IMR-90 (cell line): ENCODE measurements around the gene RERE. TPM values are rescaled to one million over a fixed set of nuclear protein-coding genes. Genes with fewer than 3 reads are reported as not detected.

Experiments
- ATAC-seq: fragments of 200-7000 bp; cut with Tn5 transposase; 2 replicates; pipeline ENCODE4 v1.9.1; 2020; ENCODE audit warnings: low read depth, mild to moderate bottlenecking, moderate library complexity
- BruUV-seq: library from RNA; stranded (reverse); fragments of 400-500 nt; replicated peaks from 2 replicates; lab custom pipeline; 2021; lab: Mats Ljungman, UMichigan
- CTCF ChIA-PET: fragments of 300-600 bp; formaldehyde crosslinking; extraction: SDS; loops from one replicate; lab custom pipeline; 2021; ENCODE audit warnings: antibody characterized with exemption; lab: Yijun Ruan, JAX
- POLR2A ChIA-PET: fragments of 300-600 bp; sonication (Branson Sonifier 250); formaldehyde crosslinking; loops from one replicate; lab custom pipeline; 2022; ENCODE audit warnings: antibody characterized with exemption; ENCODE audit not compliant: unreplicated experiment; lab: Charles Lee
- DNase-seq: peaks from one replicate; pipeline ENCODE4 v3.0.0; 2013
- H2AFZ ChIP-seq: replicated peaks from 2 replicates; pipeline ENCODE3; 2013; ENCODE audit warnings: low read length, mild to moderate bottlenecking; ENCODE audit not compliant: poor library complexity
- H2AK5ac ChIP-seq: 2 replicates; pipeline ENCODE4 v1.6.1; 2013; ENCODE audit warnings: low read depth, low read length, inconsistent platforms
- H2AK9ac ChIP-seq: replicated peaks from 2 replicates; pipeline ENCODE3; 2013; ENCODE audit warnings: mild to moderate bottlenecking, low read depth, low read length, moderate library complexity; ENCODE audit not compliant: poor library complexity
- H2BK120ac ChIP-seq: 2 replicates; pipeline ENCODE4 v1.6.1; 2013; ENCODE audit warnings: low read depth, low read length, inconsistent platforms
- H2BK15ac ChIP-seq: 3 replicates; pipeline ENCODE4 v1.6.1; 2013; ENCODE audit warnings: low read depth, low read length, inconsistent platforms
- H2BK20ac ChIP-seq: 2 replicates; pipeline ENCODE4 v1.6.1; 2013; ENCODE audit warnings: low read depth, mild to moderate bottlenecking, inconsistent platforms, low read length, moderate library complexity
- H2BK5ac ChIP-seq: 2 replicates; pipeline ENCODE4 v1.6.1; 2013; ENCODE audit warnings: mild to moderate bottlenecking, low read depth, low read length, inconsistent platforms; ENCODE audit not compliant: poor library complexity, severe bottlenecking
- H3K14ac ChIP-seq: replicated peaks from 2 replicates; pipeline ENCODE4 v1.6.1; 2013; ENCODE audit warnings: low read depth, low read length, inconsistent platforms
- H3K18ac ChIP-seq: 2 replicates; pipeline ENCODE4 v1.6.1; 2013; ENCODE audit warnings: low read depth, low read length, control low read depth
- H3K23ac ChIP-seq: 2 replicates; pipeline ENCODE4 v1.6.1; 2013; ENCODE audit warnings: low read depth, low read length, inconsistent platforms
- H3K27ac ChIP-seq: 2 replicates; pipeline ENCODE4 v1.5.1; 2013; ENCODE audit warnings: mild to moderate bottlenecking, control low read depth, low read length; ENCODE audit not compliant: insufficient read depth
- H3K27me3 ChIP-seq: 2 replicates; pipeline ENCODE4 v1.6.1; 2013; ENCODE audit warnings: low read length; ENCODE audit not compliant: control insufficient read depth, insufficient read depth
- H3K36me3 ChIP-seq: 2 replicates; pipeline ENCODE4 v1.6.1; 2013; ENCODE audit warnings: low read length, mixed read lengths; ENCODE audit not compliant: control insufficient read depth, insufficient read depth
- H3K4ac ChIP-seq: 2 replicates; pipeline ENCODE4 v1.6.1; 2013; ENCODE audit warnings: low read depth, low read length, inconsistent platforms
- H3K4me1 ChIP-seq: 2 replicates; pipeline ENCODE4 v1.6.1; 2013; ENCODE audit warnings: low read length, mixed read lengths; ENCODE audit not compliant: control insufficient read depth, insufficient read depth
- H3K4me2 ChIP-seq: 2 replicates; pipeline ENCODE4 v1.6.1; 2013; ENCODE audit warnings: low read depth, mild to moderate bottlenecking, control low read depth, low read length, moderate library complexity
- H3K4me3 ChIP-seq: 2 replicates; pipeline ENCODE4 v1.5.1; 2013; ENCODE audit warnings: low read depth, mild to moderate bottlenecking, control low read depth, low read length, moderate library complexity; ENCODE audit not compliant: insufficient read depth
- H3K56ac ChIP-seq: 2 replicates; pipeline ENCODE4 v1.6.1; 2013; ENCODE audit warnings: low read length, inconsistent platforms; ENCODE audit not compliant: insufficient read depth; ENCODE audit errors: extremely low read depth
- H3K79me1 ChIP-seq, 2 experiments: 2 replicates each; pipeline ENCODE4 v1.6.1; 2013; ENCODE audit warnings: low read length in 2 of 2, inconsistent platforms in 1 of 2, low read depth in 1 of 2
- H3K9ac ChIP-seq: 2 replicates; pipeline ENCODE4 v1.6.1; 2013; ENCODE audit warnings: low read depth, low read length, control low read depth
- H3K9me1 ChIP-seq: 2 replicates; pipeline ENCODE4 v1.6.1; 2013; ENCODE audit warnings: low read length, inconsistent platforms; ENCODE audit not compliant: insufficient read depth
- H3K9me3 ChIP-seq: 2 replicates; pipeline ENCODE4 v1.6.1; 2013; ENCODE audit warnings: low read length; ENCODE audit not compliant: control insufficient read depth, insufficient read depth
- H4K20me1 ChIP-seq: 2 replicates; pipeline ENCODE4 v1.6.1; 2013; ENCODE audit warnings: low read length, inconsistent platforms; ENCODE audit not compliant: insufficient read depth
- H4K5ac ChIP-seq: 2 replicates; pipeline ENCODE4 v1.6.1; 2013; ENCODE audit warnings: mild to moderate bottlenecking, low read depth, low read length, control low read depth
- H4K8ac ChIP-seq, 2 experiments: 2 replicates each; pipeline ENCODE4 v1.6.1; 2013; ENCODE audit warnings: low read depth in 2 of 2, low read length in 2 of 2, control low read depth in 1 of 2, inconsistent platforms in 1 of 2
- H4K91ac ChIP-seq: 2 replicates; pipeline ENCODE4 v1.6.1; 2013; ENCODE audit warnings: low read depth, low read length, inconsistent platforms; ENCODE audit not compliant: insufficient read depth
- BHLHE40 ChIP-seq: fragments of 150-350 bp; IDR thresholded peaks from 2 replicates; pipeline ENCODE4 v1.6.1; 2016; ENCODE audit warnings: mild to moderate bottlenecking, low read depth, low read length
- CHD1 ChIP-seq: IDR thresholded peaks from 2 replicates; pipeline ENCODE4 v1.6.1; 2012; ENCODE audit warnings: low read depth, low read length, improper control_type of control experiment
- CTCF ChIP-seq: conservative IDR thresholded peaks from 2 replicates; pipeline ENCODE4 v1.5.1; 2012; ENCODE audit warnings: mild to moderate bottlenecking, low read depth, low read length, improper control_type of control experiment
- RAD21 ChIP-seq: IDR thresholded peaks from 2 replicates; pipeline ENCODE4 v1.6.1; 2012; ENCODE audit warnings: low read length, improper control_type of control experiment
- RFX5 ChIP-seq: IDR thresholded peaks from 2 replicates; pipeline ENCODE4 v1.8.0; 2012; ENCODE audit warnings: low read depth, mild to moderate bottlenecking, low read length, moderate library complexity
- SMC3 ChIP-seq: fragments of 150-350 bp; IDR thresholded peaks from 2 replicates; pipeline ENCODE4 v1.6.1; 2016; ENCODE audit warnings: low read depth, mild to moderate bottlenecking, antibody characterized with exemption, low read length, moderate library complexity
- WGBS, 2 experiments: methylation state at CpG; one replicate each; pipeline versions ENCODE4 v1.1.5 to v1.1.7; 2013; ENCODE audit warnings: missing lambda C conversion rate in 2 of 2; ENCODE audit not compliant: insufficient read length in 1 of 2; ENCODE audit errors: extremely low coverage in 2 of 2; 5-methylcytosine and 5-hydroxymethylcytosine counted together
- dilution Hi-C: fragments of 300-500 bp; cut with HindIII; formaldehyde crosslinking; loops from one replicate; pipeline ENCODE4 v1.14.3; 2018; ENCODE audit warnings: low sequenced_read_pairs; ENCODE audit not compliant: unreplicated experiment
- in situ Hi-C: fragments of 300-500 bp; cut with MboI; formaldehyde crosslinking; loops from 3 replicates; pipeline ENCODE4 v1.14.3; 2019; ENCODE audit warnings: low sequenced_read_pairs, inconsistent platforms, mixed read lengths
- intact Hi-C: fragments of 100-400 bp; cut with micrococcal nuclease; formaldehyde crosslinking; loops from 2 replicates; pipeline ENCODE4 v1.10.0; 2022
- polyA plus RNA-seq, 3 experiments: library from polyadenylated mRNA; depleted of rRNA; stranded (reverse); fragments of >200 nt; gene quantifications; 2 replicates each; pipeline ENCODE4 v1.2.3, GENCODE V29; 2012; ENCODE audit warnings: low replicate concordance in 1 of 3
- total RNA-seq: library from RNA; depleted of rRNA; stranded (reverse); fragments of >200 nt; gene quantifications from 2 replicates; pipeline ENCODE4 v1.2.3, GENCODE V29; 2012

RERE gene
- total and polyA plus RNA-seq, 2 of the 4 experiments (the other 2 are of a cell fraction) = 11.5 to 25.1 TPM

GRCh38 chr1:8571200-8571984 lies 246.0 kb downstream of the RERE start:
- intact Hi-C loops = no loop called here
- in situ Hi-C loops = loop anchor here (25.0 kb wide), 1 partner anchor 584 kb away; no protein-coding TSS in a partner anchor
- Histone ChIP-seq H3K56ac (no peak overlapping the region), H3K14ac (peak overlapping the region; percentile 16), H3K23ac (0 out of 2 replicates have a peak overlapping the region, but pooled peaks have one; percentile 1), H2AK5ac (no peak overlapping the region), H2BK120ac (no peak overlapping the region; the same call in 1 of the 2 replicates), H4K8ac (peak overlapping the region in 1 of 2 experiments; percentile 12; a peak in 1 of 4 replicates), H2AK9ac (no peak overlapping the region), H3K4me2 (peak overlapping the region; percentile 65), H4K91ac (no peak overlapping the region), H3K4ac (peak overlapping the region; percentile 3; the same call in 1 of the 2 replicates), H3K79me1 (peaks cover 25 to 59% of the 10 kb centered on the region in 2 experiments), H3K4me1 (peaks cover 6% of the 10 kb centered on the region), H2AFZ (no peak overlapping the region), H3K18ac (no peak overlapping the region), H4K20me1 (peaks cover 4% of the 10 kb centered on the region; the same call in 1 of the 2 replicates), H3K27me3 (no peaks in the 10 kb centered on the region), H3K9me3 (no peaks in the 10 kb centered on the region), H4K5ac (0 out of 2 replicates have a peak overlapping the region, but pooled peaks have one; percentile 3), H3K27ac (peak overlapping the region; percentile 69; the same call in 1 of the 2 replicates), H2BK20ac (no peak overlapping the region), H2BK15ac (no peak overlapping the region), H2BK5ac (peak overlapping the region; percentile 14), H3K9me1 (no peaks in the 10 kb centered on the region), H3K9ac (0 out of 2 replicates have a peak overlapping the region, but pooled peaks have one; percentile 15), H3K36me3 (no peaks in the 10 kb centered on the region), H3K4me3 (no peak overlapping the region)
- dilution Hi-C loops = no loop called here
- WGBS, 2 experiments = no CpG with 5 or more reads among the region's 5 CpGs
- peak; percentile 69 for DNase-seq
- ATAC-seq = peak; percentile 70
- ChIA-PET POLR2A (no interaction called here), CTCF (interaction anchor here (0.7 to 1.8 kb wide), 9 partner anchors 9 to 155 kb away, joined by 3 to 6 read pairs (median 3); no protein-coding TSS in a partner anchor)
- TF ChIP-seq BHLHE40 (peak; percentile 85), SMC3 (peak; percentile 56), CTCF (peak; percentile 59), CHD1 (no peak), RAD21 (peak; percentile 52), RFX5 (no peak)
- no TSS peak for BruUV-seq
